Bronchial epithelial cell (primary cell): ENCODE measurements around the gene EPB41L4B. TPM values are rescaled to one million over a fixed set of nuclear protein-coding genes. Genes with fewer than 3 reads are reported as not detected.

Source experiments
- DNase-seq: peaks from one replicate; pipeline ENCODE4 v3.0.0-alpha.2; 2010; ENCODE audit warnings: low read depth
- FAIRE-seq: peaks from 2 replicates; lab custom pipeline; 2011; peaks lifted over from hg19 to GRCh38; lab: Jason Lieb, UNC
- H3K27me3 ChIP-seq: 2 replicates; pipeline ENCODE4 v1.5.1; 2011; ENCODE audit warnings: low read length; ENCODE audit not compliant: control insufficient read depth, insufficient read depth
- H3K36me3 ChIP-seq: 2 replicates; pipeline ENCODE4 v1.5.1; 2011; ENCODE audit warnings: low read length; ENCODE audit not compliant: control insufficient read depth, insufficient read depth
- H3K4me3 ChIP-seq: 2 replicates; pipeline ENCODE4 v1.5.1; 2011; ENCODE audit warnings: mild to moderate bottlenecking, low read depth, low read length, control low read depth
- CTCF ChIP-seq: IDR thresholded peaks from 2 replicates; pipeline ENCODE4 v1.5.1; 2011; ENCODE audit warnings: mild to moderate bottlenecking, moderate library complexity, low read length, control low read depth, inconsistent platforms; ENCODE audit not compliant: insufficient read depth, severe bottlenecking
- total RNA-seq: library from RNA; depleted of rRNA; stranded (reverse); fragments of >200 nt; gene quantifications from 2 replicates; pipeline ENCODE4 v1.2.1, GENCODE V29; 2014

The EPB41L4B gene
- total RNA-seq, 1 donor from 2014 or later, result 30.3 TPM

GRCh38 chr9:109163194-109163593 lies 157.7 kb downstream of the EPB41L4B start:
- no peak for FAIRE-seq

GRCh38 chr9:109162677-109163076 lies 158.2 kb downstream of the EPB41L4B start:
- FAIRE-seq, result no peak
- DNase-seq, result no peak
- no peaks in the 10 kb centered on the region for H3K36me3 ChIP-seq
- H3K4me3 ChIP-seq, result no peak overlapping the region
- no peak for TF ChIP-seq CTCF
- peaks cover 15% of the 10 kb centered on the region for H3K27me3 ChIP-seq

More at GRCh38 chr9:109163194-109163593, 157.7 kb downstream of the EPB41L4B start:
- no peak for DNase-seq
- H3K27me3 ChIP-seq, result peaks cover 17% of the 10 kb centered on the region
- no peaks in the 10 kb centered on the region for H3K36me3 ChIP-seq
- no peak for TF ChIP-seq CTCF
- no peak overlapping the region for H3K4me3 ChIP-seq

GRCh38 chr9:109161471-109161870 lies 159.4 kb downstream of the EPB41L4B start:
- Histone ChIP-seq H3K36me3 (no peaks in the 10 kb centered on the region), H3K27me3 (peaks cover 9% of the 10 kb centered on the region), H3K4me3 (no peak overlapping the region)
- no peak for DNase-seq
- TF ChIP-seq CTCF, result no peak
- no peak for FAIRE-seq

- Histone ChIP-seq H3K36me3 (no peaks in the 10 kb centered on the region), H3K27me3 (peaks cover 2% of the 10 kb centered on the region), H3K4me3 (no peak overlapping the region)
- no peak for TF ChIP-seq CTCF
- DNase-seq (no peak), FAIRE-seq (no peak)
These were observed 161.3 kb downstream of the EPB41L4B start for GRCh38 chr9:109159583-109159982.

GRCh38 chr9:109158651-109159050 lies 162.2 kb downstream of the EPB41L4B start:
- no peak for FAIRE-seq
- H3K27me3 ChIP-seq, result peaks cover under 1% of the 10 kb centered on the region

More at GRCh38 chr9:109158651-109159050, 162.2 kb downstream of the EPB41L4B start:
- Histone ChIP-seq H3K4me3 (no peak overlapping the region), H3K36me3 (no peaks in the 10 kb centered on the region)
- no peak for TF ChIP-seq CTCF
- no peak for DNase-seq
